Limb (tissue), 2 donors: ENCODE measurements around the gene TUBB3.
A peak's percentile ranks its signal among the peaks of the same experiment; 100 is the strongest.
"Not testable (repeated sequence)": the region's sequence is repeated elsewhere in the genome, so short reads cannot be mapped to it uniquely, and the experiment has no call there.

Experiments used
- DNase-seq, 2 donors: peaks; one replicate each; pipeline ENCODE4 v3.0.0-alpha.2; 2016; ENCODE audit errors: extremely low spot score in 2 of 2

Gene TUBB3

GRCh38 chr16:89964201-89964600 is 41.1 kb downstream of the TUBB3 start:
- DNase-seq = no peak

GRCh38 chr16:89965447-89966225 is 42.5 kb downstream of the TUBB3 start:
- no peak for DNase-seq

- no peak for DNase-seq
Observed at GRCh38 chr16:89966756-89967155, 43.6 kb downstream of the TUBB3 start.

GRCh38 chr16:89967436-89967835 is 44.3 kb downstream of the TUBB3 start:
- DNase-seq = not testable (repeated sequence)

- not testable (repeated sequence) for DNase-seq
Observed at GRCh38 chr16:89968074-89968473, 44.9 kb downstream of the TUBB3 start.

GRCh38 chr16:89969741-89970410 is 46.7 kb downstream of the TUBB3 start:
- no peak for DNase-seq

- DNase-seq = no peak
Observed at GRCh38 chr16:89971495-89972243, 48.5 kb downstream of the TUBB3 start.

GRCh38 chr16:89972244-89973234 is 49.4 kb downstream of the TUBB3 start:
- peak; percentile 95 to 96 for DNase-seq

GRCh38 chr16:89973235-89973634 is 50.1 kb downstream of the TUBB3 start:
- no peak for DNase-seq

- no peak for DNase-seq
Observed at GRCh38 chr16:89973654-89974335, 50.7 kb downstream of the TUBB3 start.

GRCh38 chr16:89974870-89975269 is 51.7 kb downstream of the TUBB3 start:
- no peak for DNase-seq

GRCh38 chr16:89981414-89981813 is 58.3 kb downstream of the TUBB3 start:
- no peak for DNase-seq

- DNase-seq = no peak
Observed at GRCh38 chr16:89982318-89982717, 59.2 kb downstream of the TUBB3 start.

- no peak for DNase-seq
Observed at GRCh38 chr16:89983536-89983935, 60.4 kb downstream of the TUBB3 start.

- DNase-seq = no peak
Observed at GRCh38 chr16:89984216-89984615, 61.1 kb downstream of the TUBB3 start.

- no peak for DNase-seq
Observed at GRCh38 chr16:89985219-89985618, 62.1 kb downstream of the TUBB3 start.
